ENCODE measurements around the gene DGCR8. TPM values are rescaled to one million over a fixed set of nuclear protein-coding genes. Genes with fewer than 3 reads are reported as not detected.

DGCR8 gene
- total and polyA plus RNA-seq, 2 of the 4 experiments (the other 2 are of a cell fraction): 16.7 to 25.3 TPM

GRCh38 chr22:20056161-20056560, 23.9 kb upstream of the DGCR8 start:
- 90% methylated on average over 5 of the region's 10 CpGs; no CpG with 5 or more reads in 1 of the 2 experiments for WGBS, 2 experiments (ENCODE audit: extremely low coverage in 2 of 2, insufficient read length in 1 of 2)
- Histone ChIP-seq H3K9me3 (ENCODE audit: control insufficient read depth, insufficient read depth, low read length) (no peaks in the 10 kb centered on the region), H2AK9ac (replicated peaks; ENCODE audit: low read depth, low read length, poor library complexity) (no peak overlapping the region), H2BK15ac (ENCODE audit: low read depth, low read length) (no peak overlapping the region), H2BK20ac (ENCODE audit: low read depth, low read length) (no peak overlapping the region), H2AK5ac (ENCODE audit: low read depth, low read length) (no peak overlapping the region), H3K9me1 (ENCODE audit: insufficient read depth, low read length) (no peaks in the 10 kb centered on the region), H3K27ac (ENCODE audit: insufficient read depth, low read length) (no peak overlapping the region), H4K20me1 (ENCODE audit: insufficient read depth, low read length) (no peaks in the 10 kb centered on the region; the same call in 1 of the 2 replicates), H3K9ac (ENCODE audit: low read depth, low read length) (no peak overlapping the region), H2BK120ac (ENCODE audit: low read depth, low read length) (no peak overlapping the region), H3K4me2 (ENCODE audit: low read depth, low read length) (no peak overlapping the region), H2AFZ (replicated peaks; ENCODE audit: low read length, poor library complexity) (no peak overlapping the region), H3K56ac (ENCODE audit: extremely low read depth, insufficient read depth, low read length) (no peak overlapping the region), H3K79me1 (ENCODE audit: low read depth in 1 of 2, low read length in 2 of 2) (peaks cover 5 to 12% of the 10 kb centered on the region in 2 experiments; a peak in 2 of 4 replicates), H4K8ac (ENCODE audit: low read depth in 2 of 2, low read length in 2 of 2) (no peak overlapping the region), H3K36me3 (ENCODE audit: control insufficient read depth, insufficient read depth, low read length) (peaks cover 52% of the 10 kb centered on the region), H2BK5ac (ENCODE audit: low read depth, low read length, poor library complexity, severe bottlenecking) (no peak overlapping the region), H3K18ac (ENCODE audit: low read depth, low read length) (no peak overlapping the region), H3K4me3 (ENCODE audit: insufficient read depth, low read depth, low read length) (no peak overlapping the region), H3K23ac (ENCODE audit: low read depth, low read length) (no peak overlapping the region), H4K91ac (ENCODE audit: insufficient read depth, low read depth, low read length) (no peak overlapping the region), H4K5ac (ENCODE audit: low read depth, low read length) (no peak overlapping the region), H3K27me3 (ENCODE audit: control insufficient read depth, insufficient read depth, low read length) (no peaks in the 10 kb centered on the region), H3K4me1 (ENCODE audit: control insufficient read depth, insufficient read depth, low read length) (no peaks in the 10 kb centered on the region), H3K4ac (ENCODE audit: low read depth, low read length) (no peak overlapping the region), H3K14ac (replicated peaks; ENCODE audit: low read depth, low read length) (no peak overlapping the region)
- DNase-seq: no peak
- ChIA-PET CTCF (no interaction called here), POLR2A (ENCODE audit: unreplicated experiment) (no interaction called here)
- intact Hi-C loops (cut with micrococcal nuclease) (no loop called here), in situ Hi-C loops (cut with MboI; ENCODE audit: low sequenced_read_pairs) (no loop called here), dilution Hi-C loops (cut with HindIII; ENCODE audit: low sequenced_read_pairs, unreplicated experiment) (no loop called here)
- BruUV-seq (replicated peaks): no TSS peak
- no peak for ATAC-seq (ENCODE audit: low read depth)
- TF ChIP-seq CEBPB (IDR thresholded peaks at IDR 0.05; ENCODE audit: low read depth, low read length) (no peak), MXI1 (IDR thresholded peaks at IDR 0.05; ENCODE audit: borderline replicate concordance, low read depth, low read length) (no peak), CHD1 (IDR thresholded peaks at IDR 0.05; ENCODE audit: low read depth, low read length) (no peak), ELK1 (IDR thresholded peaks at IDR 0.05; ENCODE audit: borderline replicate concordance, low read depth, low read length) (no peak), MAFK (IDR thresholded peaks at IDR 0.05; ENCODE audit: low read depth, low read length) (no peak), CTCF (conservative IDR thresholded peaks at IDR 0.05; ENCODE audit: low read depth, low read length) (no peak), RAD21 (IDR thresholded peaks at IDR 0.05; ENCODE audit: low read length) (no peak), USF2 (IDR thresholded peaks at IDR 0.05; ENCODE audit: low read depth, low read length) (no peak), RFX5 (IDR thresholded peaks at IDR 0.05; ENCODE audit: low read depth, low read length) (no peak), FOS (IDR thresholded peaks at IDR 0.05; ENCODE audit: low read depth, low read length) (no peak), POLR2A (IDR thresholded peaks at IDR 0.05; ENCODE audit: low read depth, low read length) (no peak)
